Caco-2 (cell line): ENCODE data around the gene OPN5. TPM values are rescaled to one million over a fixed set of nuclear protein-coding genes. Genes with fewer than 3 reads are reported as not detected.

Experiments
- BruUV-seq: library from RNA; stranded (reverse); fragments of 400-500 nt; replicated peaks from 2 replicates; lab custom pipeline; 2021; lab: Mats Ljungman, UMichigan
- CTCF ChIA-PET: fragments of 300-600 bp; sonication (Branson Sonifier 250); formaldehyde crosslinking; loops from one replicate; lab custom pipeline; 2022; ENCODE audit warnings: antibody characterized with exemption; lab: Charles Lee
- POLR2A ChIA-PET: fragments of 300-600 bp; sonication (Branson Sonifier 250); formaldehyde crosslinking; loops from one replicate; lab custom pipeline; 2022; ENCODE audit warnings: antibody characterized with exemption; lab: Charles Lee
- DNase-seq, 2 experiments: peaks; one replicate each; pipeline versions ENCODE4 v3.0.0 to v3.0.0-alpha.2; 2020 to 2022
- H3K27me3 ChIP-seq: replicated peaks from 2 replicates; pipeline ENCODE4 v1.6.0; 2011; ENCODE audit warnings: low read length; ENCODE audit not compliant: control insufficient read depth, insufficient read depth
- H3K36me3 ChIP-seq: 2 replicates; pipeline ENCODE4 v1.5.1; 2011; ENCODE audit warnings: low read length; ENCODE audit not compliant: control insufficient read depth, insufficient read depth
- H3K4me1 ChIP-seq: fragments of 250-450 bp; sonication (Bioruptor Pico); 2 replicates; pipeline ENCODE4 v1.5.1; 2020; ENCODE audit warnings: mild to moderate bottlenecking
- H3K4me3 ChIP-seq: 2 replicates; pipeline ENCODE4 v1.5.1; 2011; ENCODE audit warnings: low read depth, mild to moderate bottlenecking, control low read depth, low read length
- H3K9me3 ChIP-seq: fragments of 250-450 bp; sonication (Bioruptor Pico); 2 replicates; pipeline ENCODE4 v1.5.1; 2020; ENCODE audit warnings: mild to moderate bottlenecking, moderate library complexity
- H3K27ac Mint-ChIP-seq: one replicate; pipeline ENCODE4 v1.8.0; 2022; ENCODE audit warnings: mixed read lengths; ENCODE audit not compliant: unreplicated experiment
- H3K27me3 Mint-ChIP-seq: one replicate; pipeline ENCODE4 v1.8.0; 2022; ENCODE audit warnings: mixed read lengths; ENCODE audit not compliant: insufficient read depth, unreplicated experiment
- H3K36me3 Mint-ChIP-seq: one replicate; pipeline ENCODE4 v1.8.0; 2022; ENCODE audit warnings: mild to moderate bottlenecking, mixed read lengths; ENCODE audit not compliant: insufficient read depth, unreplicated experiment
- H3K4me1 Mint-ChIP-seq: one replicate; pipeline ENCODE4 v1.8.0; 2022; ENCODE audit warnings: low read depth, mixed read lengths; ENCODE audit not compliant: unreplicated experiment
- H3K4me3 Mint-ChIP-seq: one replicate; pipeline ENCODE4 v1.8.0; 2022; ENCODE audit warnings: mild to moderate bottlenecking, moderate library complexity, mixed read lengths; ENCODE audit not compliant: unreplicated experiment
- H3K9me3 Mint-ChIP-seq: one replicate; pipeline ENCODE4 v1.8.0; 2022; ENCODE audit warnings: mixed read lengths; ENCODE audit not compliant: unreplicated experiment
- intact Hi-C: fragments of 100-400 bp; cut with micrococcal nuclease; formaldehyde crosslinking; loops from one replicate; pipeline ENCODE4 v1.10.0; 2022; ENCODE audit not compliant: unreplicated experiment
- total RNA-seq: library from RNA; stranded (reverse); gene quantifications from 2 replicates; pipeline ENCODE4 v1.2.3, GENCODE V29; 2022
- TF ChIP-seq, protein P1 (sequence below), 2 experiments: fragments of 200-600 bp in 1 of 2; IDR thresholded peaks; 1 replicate in 1 of 2; 2 replicates in 1 of 2; pipeline versions ENCODE4 v1.5.1 to v1.8.0; 2011 to 2022; ENCODE audit warnings: antibody characterized with exemption in 1 of 2, control low read depth in 1 of 2, inconsistent platforms in 1 of 2, low read depth in 1 of 2, low read length in 1 of 2, mild to moderate bottlenecking in 1 of 2, moderate library complexity in 1 of 2; ENCODE audit not compliant: insufficient read depth in 1 of 2, severe bottlenecking in 1 of 2, unreplicated experiment in 1 of 2

The OPN5 gene
- total RNA-seq, 1 experiment from 2014 or later, result not detected

DNA sequence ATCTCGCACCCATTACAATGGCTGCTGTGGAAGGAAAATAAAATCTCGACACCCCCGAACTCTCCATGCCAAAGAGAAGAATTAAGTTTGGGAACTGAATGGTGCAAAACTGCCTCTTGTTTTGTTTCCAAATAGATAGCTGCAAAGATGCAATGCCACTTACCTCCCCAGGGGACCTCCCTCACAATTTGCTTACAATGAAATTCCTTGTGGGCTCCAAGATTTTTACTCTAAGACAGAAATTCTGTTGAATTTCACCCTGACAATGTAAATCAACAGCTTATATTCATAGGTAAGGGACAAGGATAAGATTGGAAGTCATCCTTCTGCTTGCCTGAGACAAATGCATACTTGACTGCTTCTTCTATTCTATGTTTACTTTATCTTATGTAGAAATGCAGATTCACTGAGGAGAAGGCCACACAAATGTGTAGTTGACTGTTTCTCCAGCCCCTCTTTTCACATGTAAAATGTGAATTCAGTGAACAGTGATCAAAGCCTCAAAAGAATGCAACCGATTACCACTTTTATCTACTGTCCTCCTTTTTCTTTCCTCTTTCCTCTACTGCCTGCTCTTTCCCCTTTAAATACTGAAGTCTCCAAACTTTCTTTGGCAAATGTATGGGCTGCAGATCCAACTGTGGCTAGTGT is 46.9 kb upstream of the OPN5 start:
- H3K36me3 Mint-ChIP-seq, result no peaks in the 10 kb centered on the region
- no peak overlapping the region for H3K27ac Mint-ChIP-seq
- H3K27me3 Mint-ChIP-seq, result no peaks in the 10 kb centered on the region
- no peak overlapping the region for H3K4me3 ChIP-seq
- POLR2A ChIA-PET, result interaction anchor here (0.8 kb wide), 1 partner anchor 65 kb away, joined by 3 read pairs; no protein-coding TSS in a partner anchor
- H3K9me3 Mint-ChIP-seq, result no peaks in the 10 kb centered on the region
- no peak for DNase-seq
- intact Hi-C loops, result loop anchor here (1.0 kb wide), 5 partner anchors 45 to 321 kb away; no protein-coding TSS in a partner anchor
- no peaks in the 10 kb centered on the region for H3K36me3 ChIP-seq
- CTCF ChIA-PET, result interaction anchor here (0.6 to 2.5 kb wide), 10 partner anchors 34 to 107 kb away, joined by 3 to 47 read pairs (median 4); no protein-coding TSS in a partner anchor
- H3K4me1 ChIP-seq, result no peaks in the 10 kb centered on the region
- H3K4me1 Mint-ChIP-seq, result no peaks in the 10 kb centered on the region
- BruUV-seq, result no TSS peak
- H3K4me3 Mint-ChIP-seq, result no peak overlapping the region
- no peaks in the 10 kb centered on the region for H3K9me3 ChIP-seq
- no peaks in the 10 kb centered on the region for H3K27me3 ChIP-seq
- TF ChIP-seq, protein P1, sequence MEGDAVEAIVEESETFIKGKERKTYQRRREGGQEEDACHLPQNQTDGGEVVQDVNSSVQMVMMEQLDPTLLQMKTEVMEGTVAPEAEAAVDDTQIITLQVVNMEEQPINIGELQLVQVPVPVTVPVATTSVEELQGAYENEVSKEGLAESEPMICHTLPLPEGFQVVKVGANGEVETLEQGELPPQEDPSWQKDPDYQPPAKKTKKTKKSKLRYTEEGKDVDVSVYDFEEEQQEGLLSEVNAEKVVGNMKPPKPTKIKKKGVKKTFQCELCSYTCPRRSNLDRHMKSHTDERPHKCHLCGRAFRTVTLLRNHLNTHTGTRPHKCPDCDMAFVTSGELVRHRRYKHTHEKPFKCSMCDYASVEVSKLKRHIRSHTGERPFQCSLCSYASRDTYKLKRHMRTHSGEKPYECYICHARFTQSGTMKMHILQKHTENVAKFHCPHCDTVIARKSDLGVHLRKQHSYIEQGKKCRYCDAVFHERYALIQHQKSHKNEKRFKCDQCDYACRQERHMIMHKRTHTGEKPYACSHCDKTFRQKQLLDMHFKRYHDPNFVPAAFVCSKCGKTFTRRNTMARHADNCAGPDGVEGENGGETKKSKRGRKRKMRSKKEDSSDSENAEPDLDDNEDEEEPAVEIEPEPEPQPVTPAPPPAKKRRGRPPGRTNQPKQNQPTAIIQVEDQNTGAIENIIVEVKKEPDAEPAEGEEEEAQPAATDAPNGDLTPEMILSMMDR (IDR thresholded peaks at IDR 0.05; ENCODE audit: insufficient read depth in 1 of 2, low read depth in 1 of 2, low read length in 1 of 2, severe bottlenecking in 1 of 2, unreplicated experiment in 1 of 2), result no peak

DNA sequence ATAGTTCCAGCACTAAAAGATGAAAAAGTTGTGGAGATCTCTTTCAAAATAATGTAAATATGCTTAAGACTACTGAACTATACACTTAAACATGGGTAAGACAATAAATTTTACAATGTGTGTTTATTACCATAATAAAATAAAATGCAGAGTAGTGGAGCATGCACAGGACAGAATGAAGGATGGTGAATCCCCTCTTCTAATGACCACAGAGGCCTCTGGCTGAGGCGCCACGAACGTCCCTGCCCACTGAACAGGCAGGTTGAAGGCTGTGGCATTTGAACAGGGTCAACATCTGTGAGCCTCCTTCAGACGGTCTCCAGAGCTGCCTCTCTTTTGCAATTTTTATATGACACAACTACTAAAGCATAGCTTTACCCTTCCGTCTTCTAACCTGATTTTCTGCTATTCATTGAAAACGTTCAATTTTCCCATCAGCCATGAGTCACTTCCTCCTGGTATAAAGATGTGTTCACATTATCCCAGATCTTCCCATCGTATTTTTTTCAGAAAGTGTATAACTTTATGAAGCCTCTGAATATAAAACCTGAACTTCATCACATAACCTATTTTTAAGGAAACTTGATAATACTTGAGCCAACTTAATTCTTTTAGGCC is 45.6 kb upstream of the OPN5 start:
- Mint-ChIP-seq H3K4me1 (no peaks in the 10 kb centered on the region), H3K9me3 (no peaks in the 10 kb centered on the region), H3K27ac (no peak overlapping the region), H3K27me3 (no peaks in the 10 kb centered on the region), H3K4me3 (no peak overlapping the region), H3K36me3 (no peaks in the 10 kb centered on the region)
- Histone ChIP-seq H3K4me1 (no peaks in the 10 kb centered on the region), H3K9me3 (no peaks in the 10 kb centered on the region), H3K27me3 (no peaks in the 10 kb centered on the region), H3K36me3 (no peaks in the 10 kb centered on the region), H3K4me3 (no peak overlapping the region)
- no TSS peak for BruUV-seq
- ChIA-PET CTCF (no interaction called here), POLR2A (no interaction called here)
- intact Hi-C loops, result no loop called here
- DNase-seq, result no peak
- TF ChIP-seq, protein P1 (IDR thresholded peaks at IDR 0.05; ENCODE audit: insufficient read depth in 1 of 2, low read depth in 1 of 2, low read length in 1 of 2, severe bottlenecking in 1 of 2, unreplicated experiment in 1 of 2), result no peak

DNA sequence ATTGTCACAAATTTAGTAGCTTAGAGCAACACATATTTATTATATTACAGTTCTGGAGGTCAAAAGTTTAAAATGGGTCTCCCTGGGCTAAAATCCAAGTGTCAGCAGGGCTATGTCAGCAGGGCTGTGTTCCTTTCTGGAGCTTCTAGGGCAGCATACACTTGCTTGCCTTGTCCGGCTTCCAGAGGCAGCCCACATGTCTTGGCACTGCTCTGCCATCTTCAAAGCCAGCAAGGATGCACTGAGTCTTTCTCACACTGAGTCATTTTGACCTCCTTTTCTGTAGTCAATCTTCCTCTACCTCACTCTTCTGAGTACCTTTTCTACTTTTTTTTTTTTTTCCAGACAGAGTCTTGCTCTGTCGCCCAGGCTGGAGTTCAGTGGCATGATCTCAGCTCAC is 44.4 kb upstream of the OPN5 start:
- TF ChIP-seq, protein P1 (IDR thresholded peaks at IDR 0.05; ENCODE audit: insufficient read depth in 1 of 2, low read depth in 1 of 2, low read length in 1 of 2, severe bottlenecking in 1 of 2, unreplicated experiment in 1 of 2), result no peak
- Histone ChIP-seq H3K36me3 (no peaks in the 10 kb centered on the region), H3K4me3 (no peak overlapping the region), H3K27me3 (no peaks in the 10 kb centered on the region), H3K4me1 (no peaks in the 10 kb centered on the region), H3K9me3 (no peaks in the 10 kb centered on the region)
- Mint-ChIP-seq H3K9me3 (no peaks in the 10 kb centered on the region), H3K36me3 (no peaks in the 10 kb centered on the region), H3K4me3 (no peak overlapping the region), H3K27me3 (no peaks in the 10 kb centered on the region), H3K27ac (no peak overlapping the region), H3K4me1 (no peaks in the 10 kb centered on the region)
- ChIA-PET CTCF (no interaction called here), POLR2A (no interaction called here)
- DNase-seq, result no peak
- intact Hi-C loops, result no loop called here
- no TSS peak for BruUV-seq
